ENCODE data around the gene MAPK7. TPM values are rescaled to one million over a fixed set of nuclear protein-coding genes. Genes with fewer than 3 reads are reported as not detected.

Gene MAPK7
- total RNA-seq, 6 experiments from 2014 or later = 5.7 to 9.2 (median 6.7) TPM

DNA sequence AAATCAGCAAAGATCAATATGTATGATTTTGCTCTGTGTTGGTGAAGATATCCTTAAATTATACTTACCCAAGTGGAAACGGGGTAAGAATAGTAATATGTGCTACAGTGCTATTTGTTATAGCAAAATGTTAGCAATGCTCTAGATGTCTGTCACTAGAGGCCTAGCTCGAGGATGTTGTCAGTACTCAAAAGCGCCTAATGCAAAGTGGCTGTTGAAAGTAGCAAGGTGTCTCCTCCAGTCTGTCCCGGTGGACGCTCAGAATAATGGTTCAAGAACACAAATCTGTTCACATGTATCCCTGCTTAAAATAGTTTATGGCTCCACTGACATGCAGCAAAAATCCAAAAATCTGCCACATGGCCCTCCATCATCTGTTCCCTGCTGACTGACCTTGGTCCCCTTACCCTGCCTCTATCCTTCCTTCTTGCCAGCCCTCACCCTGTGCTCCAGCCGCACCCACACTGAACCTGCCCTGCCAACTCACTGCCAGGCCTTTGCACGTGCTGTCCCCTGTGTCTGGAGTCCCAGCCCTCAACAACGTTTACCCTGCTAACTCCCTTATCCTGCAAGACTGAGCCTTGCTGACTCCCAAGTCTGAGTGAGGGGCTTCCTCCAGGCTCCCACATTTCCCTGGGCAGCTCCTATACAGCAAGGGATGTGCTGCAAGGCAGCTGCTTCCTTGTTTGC, 23.2 kb downstream of the MAPK7 start:
- Histone ChIP-seq H3K4me3 (no peak overlapping the region), H3K4me1 (peaks cover 0 to 9% (median 0%) of the 10 kb centered on the region in 4 donors), H3K36me3 (no peaks in the 10 kb centered on the region), H3K9me3 (no peaks in the 10 kb centered on the region), H3K27me3 (no peaks in the 10 kb centered on the region), H3K27ac (no peak overlapping the region)
- DNase-seq (no peak), ATAC-seq (no peak)
- intact Hi-C loops (cut with DNase I) = no loop called here
- TF ChIP-seq POLR2A (IDR thresholded peaks at IDR 0.05) = no peak
- TF ChIP-seq, protein P1, sequence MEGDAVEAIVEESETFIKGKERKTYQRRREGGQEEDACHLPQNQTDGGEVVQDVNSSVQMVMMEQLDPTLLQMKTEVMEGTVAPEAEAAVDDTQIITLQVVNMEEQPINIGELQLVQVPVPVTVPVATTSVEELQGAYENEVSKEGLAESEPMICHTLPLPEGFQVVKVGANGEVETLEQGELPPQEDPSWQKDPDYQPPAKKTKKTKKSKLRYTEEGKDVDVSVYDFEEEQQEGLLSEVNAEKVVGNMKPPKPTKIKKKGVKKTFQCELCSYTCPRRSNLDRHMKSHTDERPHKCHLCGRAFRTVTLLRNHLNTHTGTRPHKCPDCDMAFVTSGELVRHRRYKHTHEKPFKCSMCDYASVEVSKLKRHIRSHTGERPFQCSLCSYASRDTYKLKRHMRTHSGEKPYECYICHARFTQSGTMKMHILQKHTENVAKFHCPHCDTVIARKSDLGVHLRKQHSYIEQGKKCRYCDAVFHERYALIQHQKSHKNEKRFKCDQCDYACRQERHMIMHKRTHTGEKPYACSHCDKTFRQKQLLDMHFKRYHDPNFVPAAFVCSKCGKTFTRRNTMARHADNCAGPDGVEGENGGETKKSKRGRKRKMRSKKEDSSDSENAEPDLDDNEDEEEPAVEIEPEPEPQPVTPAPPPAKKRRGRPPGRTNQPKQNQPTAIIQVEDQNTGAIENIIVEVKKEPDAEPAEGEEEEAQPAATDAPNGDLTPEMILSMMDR (IDR thresholded peaks at IDR 0.05) = no peak
- 89% methylated on average over 4 of the region's 8 CpGs for WGBS (ENCODE audit: insufficient coverage, low coverage, low lambda C conversion rate, missing lambda C conversion rate)

- intact Hi-C loops (cut with DNase I) = no loop called here
Measured at GRCh38 chr17:19402171-19402570, 23.9 kb downstream of the MAPK7 start.

DNA sequence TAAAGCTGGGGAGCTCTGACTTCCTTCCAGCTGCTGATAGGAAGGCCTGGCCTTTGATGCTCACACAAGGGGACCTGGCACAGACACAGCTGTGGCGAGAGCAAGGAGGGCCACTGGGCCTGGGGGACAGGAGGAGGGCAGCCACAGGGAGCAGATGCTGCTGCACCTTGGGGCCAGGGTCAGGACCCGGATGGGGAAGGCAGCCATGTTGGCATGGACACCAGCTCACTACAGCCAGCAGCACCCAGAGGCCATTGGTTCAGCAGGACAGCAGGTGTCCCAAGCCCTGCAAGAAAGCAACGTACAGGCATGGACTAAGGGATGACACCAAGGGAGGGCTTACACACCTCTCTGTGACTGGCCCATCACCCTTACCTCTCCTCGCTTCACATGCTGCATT, 24.7 kb downstream of the MAPK7 start:
- intact Hi-C loops (cut with DNase I) = no loop called here
- ATAC-seq = no peak
- WGBS (ENCODE audit: insufficient coverage, low coverage, low lambda C conversion rate, missing lambda C conversion rate) = 100% methylated on average over 1 of the region's 4 CpGs

More at GRCh38 chr17:19402171-19402570, 23.9 kb downstream of the MAPK7 start:
- Histone ChIP-seq H3K9me3 (no peaks in the 10 kb centered on the region), H3K4me1 (peaks cover 0 to 9% (median 0%) of the 10 kb centered on the region in 4 donors), H3K27ac (no peak overlapping the region), H3K4me3 (no peak overlapping the region), H3K27me3 (no peaks in the 10 kb centered on the region), H3K36me3 (no peaks in the 10 kb centered on the region)
- TF ChIP-seq, protein P1 (IDR thresholded peaks at IDR 0.05) = no peak
- TF ChIP-seq POLR2A (IDR thresholded peaks at IDR 0.05) = no peak
- ATAC-seq (no peak), DNase-seq (no peak)
- 83% methylated on average over 1 of the region's 1 CpG for WGBS (ENCODE audit: insufficient coverage, low coverage, low lambda C conversion rate, missing lambda C conversion rate)

DNA sequence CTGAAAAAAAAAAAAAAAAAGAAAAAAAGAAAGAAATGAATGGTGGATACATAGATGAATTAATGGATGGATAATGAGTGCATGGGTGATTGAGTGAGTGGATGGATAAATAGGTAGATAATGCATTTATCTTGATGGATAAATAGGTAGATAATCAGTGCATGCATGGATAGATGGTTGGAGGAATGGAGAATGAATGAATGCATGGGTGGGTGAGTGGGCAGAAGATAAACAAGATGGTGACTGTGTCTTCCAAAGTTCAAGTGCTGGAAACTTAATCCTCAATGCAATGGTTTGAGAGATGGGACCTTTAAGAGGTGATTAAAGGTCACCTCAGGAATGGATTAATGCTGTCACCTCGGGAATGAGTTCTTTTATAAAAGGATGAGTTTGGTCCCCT, 26.0 kb downstream of the MAPK7 start:
- Histone ChIP-seq H3K4me3 (no peak overlapping the region), H3K27me3 (no peaks in the 10 kb centered on the region), H3K27ac (no peak overlapping the region), H3K36me3 (no peaks in the 10 kb centered on the region), H3K9me3 (no peaks in the 10 kb centered on the region), H3K4me1 (no peaks in the 10 kb centered on the region)
- no CpG with 5 or more reads among the region's 1 CpG for WGBS (ENCODE audit: insufficient coverage, low coverage, low lambda C conversion rate, missing lambda C conversion rate)
- no peak for DNase-seq
- intact Hi-C loops (cut with DNase I) = no loop called here
- no peak for ATAC-seq
- TF ChIP-seq, protein P1 (IDR thresholded peaks at IDR 0.05) = no peak
- TF ChIP-seq POLR2A (IDR thresholded peaks at IDR 0.05) = no peak

More for the DNA sequence above, 24.7 kb downstream of the MAPK7 start:
- no peak overlapping the region for H3K27ac ChIP-seq
- TF ChIP-seq POLR2A (IDR thresholded peaks at IDR 0.05) = no peak
- TF ChIP-seq, protein P1 (IDR thresholded peaks at IDR 0.05) = no peak
- no peaks in the 10 kb centered on the region for H3K36me3 ChIP-seq
- no peaks in the 10 kb centered on the region for H3K27me3 ChIP-seq
- H3K9me3 ChIP-seq = no peaks in the 10 kb centered on the region
- H3K4me1 ChIP-seq = peaks cover 0 to 9% (median 0%) of the 10 kb centered on the region in 4 donors
- no peak overlapping the region for H3K4me3 ChIP-seq
- no peak for DNase-seq
